LNCAP (cell line): ENCODE data around the gene L3MBTL2.

Source experiments
- TF ChIP-seq, protein P1 (sequence below): fragments of 450-650 bp; IDR thresholded peaks from 2 replicates; pipeline ENCODE4 v1.5.1; 2017; ENCODE audit warnings: mild to moderate bottlenecking

Gene L3MBTL2

GRCh38 chr22:41178425-41178975 lies 26.6 kb upstream of the L3MBTL2 start:
- TF ChIP-seq, protein P1, sequence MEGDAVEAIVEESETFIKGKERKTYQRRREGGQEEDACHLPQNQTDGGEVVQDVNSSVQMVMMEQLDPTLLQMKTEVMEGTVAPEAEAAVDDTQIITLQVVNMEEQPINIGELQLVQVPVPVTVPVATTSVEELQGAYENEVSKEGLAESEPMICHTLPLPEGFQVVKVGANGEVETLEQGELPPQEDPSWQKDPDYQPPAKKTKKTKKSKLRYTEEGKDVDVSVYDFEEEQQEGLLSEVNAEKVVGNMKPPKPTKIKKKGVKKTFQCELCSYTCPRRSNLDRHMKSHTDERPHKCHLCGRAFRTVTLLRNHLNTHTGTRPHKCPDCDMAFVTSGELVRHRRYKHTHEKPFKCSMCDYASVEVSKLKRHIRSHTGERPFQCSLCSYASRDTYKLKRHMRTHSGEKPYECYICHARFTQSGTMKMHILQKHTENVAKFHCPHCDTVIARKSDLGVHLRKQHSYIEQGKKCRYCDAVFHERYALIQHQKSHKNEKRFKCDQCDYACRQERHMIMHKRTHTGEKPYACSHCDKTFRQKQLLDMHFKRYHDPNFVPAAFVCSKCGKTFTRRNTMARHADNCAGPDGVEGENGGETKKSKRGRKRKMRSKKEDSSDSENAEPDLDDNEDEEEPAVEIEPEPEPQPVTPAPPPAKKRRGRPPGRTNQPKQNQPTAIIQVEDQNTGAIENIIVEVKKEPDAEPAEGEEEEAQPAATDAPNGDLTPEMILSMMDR, result no peak

DNA sequence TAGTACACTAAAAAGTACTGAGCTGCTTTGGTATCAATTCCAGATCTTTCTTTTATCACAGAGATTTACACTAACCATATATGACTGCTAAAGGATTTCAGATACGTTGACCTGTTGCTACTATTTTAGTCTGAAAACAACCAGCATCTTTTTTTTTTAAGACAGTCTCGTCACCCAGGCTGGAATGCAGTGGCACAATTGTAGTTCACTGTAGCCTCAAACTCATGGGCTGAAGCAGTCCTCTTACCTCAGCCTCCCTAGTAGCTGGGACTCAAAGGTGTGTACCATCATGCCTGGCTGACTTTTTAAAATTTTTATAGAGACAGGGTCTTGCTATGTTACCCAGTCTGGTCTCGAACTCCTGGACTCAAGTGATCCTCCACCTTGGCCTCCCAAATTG lies 24.2 kb upstream of the L3MBTL2 start:
- TF ChIP-seq, protein P1, result no peak

DNA sequence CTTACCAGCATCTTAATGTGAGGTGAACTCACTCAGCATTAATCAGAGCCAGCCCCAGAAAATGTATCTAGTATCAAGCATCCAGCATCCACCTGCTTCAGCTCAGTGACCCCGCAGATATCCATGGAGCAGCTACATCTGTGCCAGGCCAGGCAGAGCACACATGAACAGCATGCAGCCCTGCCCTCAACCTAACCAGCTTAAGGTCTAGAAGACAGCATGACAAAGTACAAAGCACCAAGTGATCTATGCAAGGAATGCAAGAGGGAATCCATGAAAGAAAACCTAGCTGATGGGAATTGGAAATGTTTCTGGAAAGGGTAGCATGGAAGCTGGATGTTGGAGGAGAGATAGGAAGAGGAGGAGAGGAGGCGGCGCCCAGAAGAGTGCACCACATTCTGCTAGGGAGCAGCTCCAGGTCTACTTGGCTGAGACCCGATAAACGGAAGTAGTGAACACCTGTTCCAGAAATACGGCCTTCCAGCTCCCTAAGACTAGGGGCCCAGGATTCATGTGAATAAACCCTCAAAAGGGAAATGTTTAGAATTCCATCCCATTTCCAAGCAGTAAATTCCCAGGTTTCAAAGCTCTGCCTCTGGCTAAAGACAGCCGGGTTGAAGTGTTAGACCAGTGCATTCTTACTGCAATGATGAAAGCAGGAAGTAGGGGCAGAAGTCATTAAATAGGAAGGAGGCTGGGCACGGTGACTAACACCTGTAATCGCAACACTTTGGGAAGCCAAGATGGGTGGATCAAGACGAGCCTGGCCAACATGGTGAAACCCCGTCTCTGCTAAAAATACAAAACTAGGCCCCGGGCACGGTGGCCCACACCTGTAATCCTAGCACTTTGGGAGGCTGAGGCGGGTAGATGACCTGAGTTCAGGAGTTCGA lies 23.5 kb upstream of the L3MBTL2 start:
- TF ChIP-seq, protein P1, result no peak

- TF ChIP-seq, protein P1, result no peak
Observed at GRCh38 chr22:41184679-41185078, 20.4 kb upstream of the L3MBTL2 start.

DNA sequence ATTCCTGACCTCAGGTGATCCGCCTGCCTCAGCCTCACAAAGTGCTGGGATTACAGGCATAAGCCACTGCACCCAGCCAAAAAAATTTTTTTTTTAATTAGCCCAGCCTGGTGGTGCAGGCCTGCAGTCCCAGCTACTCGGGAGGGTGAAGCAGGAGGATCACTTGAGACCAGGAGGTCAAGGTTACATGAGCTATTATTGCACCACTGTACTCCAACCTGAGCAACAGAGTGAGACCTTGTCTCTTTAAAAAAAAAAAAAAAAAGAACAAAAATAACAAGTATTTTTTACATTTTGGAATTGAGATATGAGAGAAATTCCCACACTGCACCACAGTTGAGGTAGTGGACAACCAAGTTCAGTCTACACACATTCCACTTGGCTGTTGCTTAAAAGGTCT lies 13.6 kb upstream of the L3MBTL2 start:
- TF ChIP-seq, protein P1, result no peak

DNA sequence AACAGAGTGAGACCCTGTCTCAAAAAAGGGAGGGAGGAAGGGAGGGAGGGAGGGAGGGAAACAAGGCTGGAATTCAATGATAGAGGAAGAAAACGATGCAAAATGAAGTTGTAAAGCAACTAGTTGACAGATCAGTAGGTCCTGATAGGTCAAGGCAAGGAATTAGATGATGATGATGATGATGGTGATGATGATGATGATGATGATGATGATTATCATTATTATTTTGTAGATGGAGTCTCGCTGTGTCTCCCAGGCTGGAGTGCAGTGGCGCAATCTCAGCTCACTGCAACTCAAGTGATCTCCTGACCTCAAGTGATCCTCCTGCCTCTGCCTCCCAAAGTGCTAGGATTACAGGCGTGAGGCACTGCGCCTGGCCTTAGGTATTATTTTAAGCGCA lies 11.3 kb upstream of the L3MBTL2 start:
- TF ChIP-seq, protein P1, result no peak

DNA sequence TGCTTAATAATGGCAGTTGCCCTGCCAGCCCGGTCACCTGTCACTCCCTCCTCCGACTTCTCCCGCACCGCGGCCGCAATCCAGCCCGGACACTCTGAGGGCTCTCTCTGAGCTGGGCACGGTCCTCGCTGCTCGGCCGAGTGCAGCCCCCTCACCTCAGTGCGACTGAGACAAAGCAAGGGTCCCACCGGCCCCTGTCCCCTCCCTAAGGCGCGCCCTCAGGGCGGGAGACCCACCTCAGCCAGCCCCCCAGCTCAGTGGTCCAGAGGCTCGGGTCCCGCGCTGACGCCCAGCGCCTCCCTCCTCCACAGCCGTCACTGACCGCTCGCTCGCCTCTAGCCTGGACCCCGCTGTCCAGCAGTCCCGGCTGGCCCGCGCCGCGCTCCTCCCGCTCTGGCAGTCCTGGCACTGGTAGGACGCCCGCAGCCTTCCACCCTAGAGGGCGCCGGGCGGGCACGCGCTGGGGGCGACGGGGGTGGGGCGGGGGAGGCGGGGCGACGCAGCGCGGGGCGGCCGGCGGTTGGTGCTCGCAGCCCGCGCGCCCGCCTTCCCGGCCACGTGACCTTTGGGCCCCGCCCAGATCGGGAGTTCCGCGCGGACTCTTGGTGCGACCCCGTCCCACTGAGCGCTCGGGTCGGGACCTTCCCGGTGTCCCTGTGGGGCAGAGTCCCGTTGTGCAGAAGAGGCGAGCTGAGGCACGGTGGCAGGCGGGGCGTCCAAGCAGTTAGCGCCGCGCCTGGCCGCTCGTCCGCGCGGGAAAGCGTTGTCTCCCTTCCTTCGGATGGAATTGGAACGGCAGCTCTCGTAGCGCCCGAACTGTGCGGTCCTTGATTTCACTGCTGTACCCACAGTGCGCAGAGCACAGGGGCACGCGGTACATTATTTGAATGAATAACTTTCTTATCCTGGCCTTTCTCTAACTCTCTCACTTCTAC lies 7.8 kb upstream of the L3MBTL2 start:
- TF ChIP-seq, protein P1, result peak; percentile 26; the same call in 1 of the 2 replicates
